Panc1 (cell line): ENCODE results near the gene SIRPB1.

ENCODE experiments used
- CTCF ChIP-seq: fragments of 450-650 bp; IDR thresholded peaks from 2 replicates; pipeline ENCODE4 v1.5.1; 2017; ENCODE audit warnings: mild to moderate bottlenecking
- POLR2AphosphoS5 ChIP-seq: IDR thresholded peaks from 2 replicates; pipeline ENCODE4 v1.6.1; 2012; ENCODE audit warnings: mild to moderate bottlenecking, low read depth, low read length, moderate library complexity
- SIN3A ChIP-seq: IDR thresholded peaks from 2 replicates; pipeline ENCODE4 v1.6.1; 2012; ENCODE audit warnings: low read depth, mild to moderate bottlenecking, low read length, moderate library complexity, borderline replicate concordance; ENCODE audit not compliant: insufficient read depth
- TCF7L2 ChIP-seq: IDR thresholded peaks from 2 replicates; pipeline ENCODE4 v1.6.1; 2011; ENCODE audit warnings: mild to moderate bottlenecking, low read depth, low read length, inconsistent platforms
- TF ChIP-seq, protein P1 (sequence below), 2 experiments: IDR thresholded peaks; 2 replicates each; pipeline ENCODE4 v1.6.1; 2011 to 2012; ENCODE audit warnings: low read depth in 2 of 2, control low read depth in 1 of 2, low read length in 1 of 2, mild to moderate bottlenecking in 1 of 2, moderate library complexity in 1 of 2; ENCODE audit not compliant: insufficient read depth in 1 of 2

- TF ChIP-seq POLR2AphosphoS5 (no peak), CTCF (no peak), TCF7L2 (no peak), SIN3A (no peak)
- TF ChIP-seq, protein P1, sequence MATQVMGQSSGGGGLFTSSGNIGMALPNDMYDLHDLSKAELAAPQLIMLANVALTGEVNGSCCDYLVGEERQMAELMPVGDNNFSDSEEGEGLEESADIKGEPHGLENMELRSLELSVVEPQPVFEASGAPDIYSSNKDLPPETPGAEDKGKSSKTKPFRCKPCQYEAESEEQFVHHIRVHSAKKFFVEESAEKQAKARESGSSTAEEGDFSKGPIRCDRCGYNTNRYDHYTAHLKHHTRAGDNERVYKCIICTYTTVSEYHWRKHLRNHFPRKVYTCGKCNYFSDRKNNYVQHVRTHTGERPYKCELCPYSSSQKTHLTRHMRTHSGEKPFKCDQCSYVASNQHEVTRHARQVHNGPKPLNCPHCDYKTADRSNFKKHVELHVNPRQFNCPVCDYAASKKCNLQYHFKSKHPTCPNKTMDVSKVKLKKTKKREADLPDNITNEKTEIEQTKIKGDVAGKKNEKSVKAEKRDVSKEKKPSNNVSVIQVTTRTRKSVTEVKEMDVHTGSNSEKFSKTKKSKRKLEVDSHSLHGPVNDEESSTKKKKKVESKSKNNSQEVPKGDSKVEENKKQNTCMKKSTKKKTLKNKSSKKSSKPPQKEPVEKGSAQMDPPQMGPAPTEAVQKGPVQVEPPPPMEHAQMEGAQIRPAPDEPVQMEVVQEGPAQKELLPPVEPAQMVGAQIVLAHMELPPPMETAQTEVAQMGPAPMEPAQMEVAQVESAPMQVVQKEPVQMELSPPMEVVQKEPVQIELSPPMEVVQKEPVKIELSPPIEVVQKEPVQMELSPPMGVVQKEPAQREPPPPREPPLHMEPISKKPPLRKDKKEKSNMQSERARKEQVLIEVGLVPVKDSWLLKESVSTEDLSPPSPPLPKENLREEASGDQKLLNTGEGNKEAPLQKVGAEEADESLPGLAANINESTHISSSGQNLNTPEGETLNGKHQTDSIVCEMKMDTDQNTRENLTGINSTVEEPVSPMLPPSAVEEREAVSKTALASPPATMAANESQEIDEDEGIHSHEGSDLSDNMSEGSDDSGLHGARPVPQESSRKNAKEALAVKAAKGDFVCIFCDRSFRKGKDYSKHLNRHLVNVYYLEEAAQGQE (IDR thresholded peaks at IDR 0.05; ENCODE audit: insufficient read depth in 1 of 2, low read depth in 2 of 2, low read length in 1 of 2) = no peak
Observed at GRCh38 chr20:1623501-1624205, 3.8 kb upstream of the SIRPB1 start.
